Measurements from ENCODE around the gene RBM12. TPM values are rescaled to one million over a fixed set of nuclear protein-coding genes. Genes with fewer than 3 reads are reported as not detected.
"Not testable (repeated sequence)": the region's sequence is repeated elsewhere in the genome, so short reads cannot be mapped to it uniquely, and the experiment has no call there.

Gene RBM12
- total RNA-seq, 1 donor from 2014 or later, result 88.4 TPM

DNA sequence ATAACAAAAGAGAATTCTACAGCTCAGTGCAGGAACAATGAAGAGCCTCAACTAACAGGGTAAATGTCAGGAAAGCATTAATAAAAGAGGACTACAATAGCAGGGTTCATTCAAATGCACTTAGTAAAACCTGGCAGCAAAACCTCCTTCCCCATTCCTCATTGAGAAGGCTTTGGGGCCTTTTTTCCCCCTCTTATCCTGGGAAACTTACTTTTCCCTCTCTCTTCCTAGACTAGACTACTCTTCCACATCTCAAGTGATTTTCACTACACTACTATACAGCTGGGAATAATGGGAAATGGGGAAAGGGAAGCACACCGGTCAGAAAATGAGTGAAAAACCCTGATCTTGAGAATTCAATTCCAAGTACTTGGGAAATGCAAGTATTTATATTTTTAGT, 44.6 kb upstream of the RBM12 start:
- Histone ChIP-seq H3K4me2 (ENCODE audit: low read length) (no peak overlapping the region), H2AFZ (ENCODE audit: low read depth, low read length) (no peak overlapping the region), H3K4me1 (ENCODE audit: insufficient read depth, low read length) (no peaks in the 10 kb centered on the region), H3K4me3 (ENCODE audit: insufficient read depth, low read depth, low read length) (no peak overlapping the region), H4K20me1 (ENCODE audit: insufficient read depth, low read length) (peaks cover 91% of the 10 kb centered on the region), H3K27me3 (ENCODE audit: insufficient read depth, low read length) (no peaks in the 10 kb centered on the region), H3K36me3 (ENCODE audit: insufficient read depth, low read length) (peaks cover 88% of the 10 kb centered on the region), H3K9me3 (ENCODE audit: insufficient read depth, low read depth, low read length) (no peaks in the 10 kb centered on the region), H3K9ac (ENCODE audit: low read length) (no peak overlapping the region), H3K27ac (ENCODE audit: low read depth, low read length) (no peak overlapping the region), H3K79me2 (ENCODE audit: insufficient read depth, low read length) (peaks cover 92% of the 10 kb centered on the region)
- Mint-ChIP-seq H3K27me3 (ENCODE audit: low read depth, unreplicated experiment) (no peaks in the 10 kb centered on the region), H3K4me1 (ENCODE audit: low read depth, unreplicated experiment) (peaks cover 27% of the 10 kb centered on the region), H3K9me3 (ENCODE audit: unreplicated experiment) (no peaks in the 10 kb centered on the region), H3K36me3 (ENCODE audit: low read depth, unreplicated experiment) (peaks cover 14% of the 10 kb centered on the region), H3K4me3 (ENCODE audit: unreplicated experiment) (no peak overlapping the region), H3K27ac (ENCODE audit: unreplicated experiment) (peak overlapping the region; percentile 38)
- DNase-seq (ENCODE audit: low read depth) (no peak), FAIRE-seq (no peak)
- no peak for TF ChIP-seq EZH2 (IDR thresholded peaks at IDR 0.05; ENCODE audit: insufficient read depth, low read length)
- TF ChIP-seq, protein P1, sequence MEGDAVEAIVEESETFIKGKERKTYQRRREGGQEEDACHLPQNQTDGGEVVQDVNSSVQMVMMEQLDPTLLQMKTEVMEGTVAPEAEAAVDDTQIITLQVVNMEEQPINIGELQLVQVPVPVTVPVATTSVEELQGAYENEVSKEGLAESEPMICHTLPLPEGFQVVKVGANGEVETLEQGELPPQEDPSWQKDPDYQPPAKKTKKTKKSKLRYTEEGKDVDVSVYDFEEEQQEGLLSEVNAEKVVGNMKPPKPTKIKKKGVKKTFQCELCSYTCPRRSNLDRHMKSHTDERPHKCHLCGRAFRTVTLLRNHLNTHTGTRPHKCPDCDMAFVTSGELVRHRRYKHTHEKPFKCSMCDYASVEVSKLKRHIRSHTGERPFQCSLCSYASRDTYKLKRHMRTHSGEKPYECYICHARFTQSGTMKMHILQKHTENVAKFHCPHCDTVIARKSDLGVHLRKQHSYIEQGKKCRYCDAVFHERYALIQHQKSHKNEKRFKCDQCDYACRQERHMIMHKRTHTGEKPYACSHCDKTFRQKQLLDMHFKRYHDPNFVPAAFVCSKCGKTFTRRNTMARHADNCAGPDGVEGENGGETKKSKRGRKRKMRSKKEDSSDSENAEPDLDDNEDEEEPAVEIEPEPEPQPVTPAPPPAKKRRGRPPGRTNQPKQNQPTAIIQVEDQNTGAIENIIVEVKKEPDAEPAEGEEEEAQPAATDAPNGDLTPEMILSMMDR (IDR thresholded peaks at IDR 0.05; ENCODE audit: insufficient read depth, low read depth, low read length), result no peak

DNA sequence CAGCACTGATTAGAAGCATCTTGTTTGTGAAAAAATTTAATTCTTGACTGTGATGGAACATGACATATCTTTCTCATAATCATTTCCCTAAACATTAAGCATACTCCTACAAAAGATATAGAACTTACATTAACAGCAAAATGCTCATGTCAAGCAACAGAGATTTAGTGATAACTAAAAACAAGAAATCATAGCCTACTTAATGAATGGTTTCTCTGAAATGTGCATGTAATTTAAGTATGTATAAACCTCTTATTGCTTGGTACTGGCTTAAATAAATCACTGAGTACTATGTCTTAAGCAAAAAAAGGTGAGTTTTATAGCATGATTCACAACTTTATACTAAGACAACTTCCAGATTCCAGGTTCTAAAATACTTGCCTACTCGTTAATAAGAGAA, 43.8 kb upstream of the RBM12 start:
- no peaks in the 10 kb centered on the region for H3K27me3 ChIP-seq (ENCODE audit: insufficient read depth, low read length)
- TF ChIP-seq, protein P1 (IDR thresholded peaks at IDR 0.05; ENCODE audit: insufficient read depth, low read depth, low read length), result no peak
- no peak for TF ChIP-seq EZH2 (IDR thresholded peaks at IDR 0.05; ENCODE audit: insufficient read depth, low read length)
- H3K4me2 ChIP-seq (ENCODE audit: low read length), result no peak overlapping the region
- Mint-ChIP-seq H3K36me3 (ENCODE audit: low read depth, unreplicated experiment) (peaks cover 11% of the 10 kb centered on the region), H3K27ac (ENCODE audit: unreplicated experiment) (no peak overlapping the region), H3K4me3 (ENCODE audit: unreplicated experiment) (no peak overlapping the region), H3K9me3 (ENCODE audit: unreplicated experiment) (no peaks in the 10 kb centered on the region), H3K4me1 (ENCODE audit: low read depth, unreplicated experiment) (peaks cover 27% of the 10 kb centered on the region), H3K27me3 (ENCODE audit: low read depth, unreplicated experiment) (no peaks in the 10 kb centered on the region)
- peaks cover 92% of the 10 kb centered on the region for H4K20me1 ChIP-seq (ENCODE audit: insufficient read depth, low read length)
- peaks cover 88% of the 10 kb centered on the region for H3K36me3 ChIP-seq (ENCODE audit: insufficient read depth, low read length)
- H3K9ac ChIP-seq (ENCODE audit: low read length), result no peak overlapping the region
- H3K27ac ChIP-seq (ENCODE audit: low read depth, low read length), result no peak overlapping the region
- no peak overlapping the region for H2AFZ ChIP-seq (ENCODE audit: low read depth, low read length)
- H3K4me1 ChIP-seq (ENCODE audit: insufficient read depth, low read length), result no peaks in the 10 kb centered on the region
- FAIRE-seq (no peak), DNase-seq (ENCODE audit: low read depth) (no peak)
- H3K4me3 ChIP-seq (ENCODE audit: insufficient read depth, low read depth, low read length), result no peak overlapping the region
- H3K9me3 ChIP-seq (ENCODE audit: insufficient read depth, low read depth, low read length), result no peaks in the 10 kb centered on the region
- H3K79me2 ChIP-seq (ENCODE audit: insufficient read depth, low read length), result peaks cover 90% of the 10 kb centered on the region

DNA sequence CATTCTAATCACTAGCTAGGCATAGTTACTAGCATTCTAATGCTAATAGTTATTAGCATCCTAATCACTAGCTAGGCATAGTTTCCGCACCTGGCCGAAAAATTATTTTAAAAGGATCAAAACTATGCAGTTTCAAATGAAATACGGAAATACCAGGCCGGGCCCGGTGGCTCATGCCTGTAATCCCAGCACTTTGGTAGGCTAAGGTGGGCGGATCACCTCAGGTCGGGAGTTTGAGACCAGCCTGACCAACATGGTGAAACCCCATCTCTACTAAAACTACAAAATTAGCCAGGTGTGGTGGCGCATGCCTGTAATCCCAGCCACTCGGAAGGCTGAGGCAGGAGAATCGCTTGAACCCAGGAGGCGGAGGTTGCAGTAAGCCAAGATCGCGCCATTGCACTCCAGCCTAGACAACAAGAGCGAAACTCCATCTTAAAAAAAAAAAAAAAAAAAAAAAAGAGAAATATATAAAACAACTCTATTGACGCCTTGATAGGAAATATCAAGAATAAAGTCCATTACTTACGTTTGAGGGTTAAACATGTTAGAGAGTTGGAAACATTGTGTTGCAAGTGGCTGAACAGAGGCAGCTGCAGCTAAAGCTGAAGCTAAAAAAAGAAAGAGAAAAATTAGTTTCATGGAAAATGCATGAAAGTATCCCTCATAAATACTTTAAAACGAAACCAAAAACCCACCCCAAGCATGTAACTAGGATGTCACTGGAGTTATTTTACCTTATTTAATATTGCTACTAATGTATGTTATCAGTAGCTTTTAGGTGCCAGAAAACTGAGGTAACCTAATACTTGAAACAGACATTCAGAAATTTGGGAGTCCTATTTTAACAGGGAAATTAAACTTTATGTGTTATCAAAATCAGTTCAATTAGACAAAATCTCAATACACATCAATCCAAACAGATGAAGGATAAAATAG, 42.2 kb upstream of the RBM12 start:
- peak overlapping the region; percentile 26 for H3K27ac Mint-ChIP-seq (ENCODE audit: unreplicated experiment)
- DNase-seq (ENCODE audit: low read depth); H3K27me3 ChIP-seq (ENCODE audit: insufficient read depth, low read length); H3K9ac ChIP-seq (ENCODE audit: low read length); H3K4me3 Mint-ChIP-seq (ENCODE audit: unreplicated experiment); FAIRE-seq; H3K4me3 ChIP-seq (ENCODE audit: insufficient read depth, low read depth, low read length); H3K4me2 ChIP-seq (ENCODE audit: low read length); H3K9me3 ChIP-seq (ENCODE audit: insufficient read depth, low read depth, low read length); H3K27ac ChIP-seq (ENCODE audit: low read depth, low read length); H3K4me1 ChIP-seq (ENCODE audit: insufficient read depth, low read length); H2AFZ ChIP-seq (ENCODE audit: low read depth, low read length); H3K9me3 Mint-ChIP-seq (ENCODE audit: unreplicated experiment); H3K27me3 Mint-ChIP-seq (ENCODE audit: low read depth, unreplicated experiment): not testable (repeated sequence)
- H3K4me1 Mint-ChIP-seq (ENCODE audit: low read depth, unreplicated experiment), result peaks cover 24% of the 10 kb centered on the region
- peaks cover 12% of the 10 kb centered on the region for H3K36me3 Mint-ChIP-seq (ENCODE audit: low read depth, unreplicated experiment)
- H3K36me3 ChIP-seq (ENCODE audit: insufficient read depth, low read length), result peaks cover 91% of the 10 kb centered on the region
- peaks cover 93% of the 10 kb centered on the region for H4K20me1 ChIP-seq (ENCODE audit: insufficient read depth, low read length)
- peaks cover 85% of the 10 kb centered on the region for H3K79me2 ChIP-seq (ENCODE audit: insufficient read depth, low read length)

DNA sequence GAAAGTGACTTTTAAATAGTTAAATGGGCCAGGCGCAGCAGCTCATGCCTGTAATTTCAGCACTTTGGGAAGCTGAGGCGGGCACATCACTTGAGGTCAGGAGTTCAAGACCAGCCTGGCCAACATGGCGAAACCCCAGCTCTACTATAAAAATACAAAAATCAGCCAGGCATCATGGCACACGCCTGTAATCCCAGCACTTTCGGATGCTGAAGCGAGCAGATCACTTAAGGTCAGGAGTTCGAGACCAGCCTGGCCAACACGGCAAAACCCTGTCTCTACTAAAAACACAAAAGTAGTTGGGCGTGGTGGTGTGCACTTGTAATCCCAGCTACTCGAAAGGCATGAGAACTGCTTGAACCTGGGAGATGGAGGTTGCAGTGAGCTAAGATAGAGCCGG, 41.2 kb upstream of the RBM12 start:
- not testable (repeated sequence) for H3K4me2 ChIP-seq (ENCODE audit: low read length); H3K27me3 Mint-ChIP-seq (ENCODE audit: low read depth, unreplicated experiment); H3K9me3 Mint-ChIP-seq (ENCODE audit: unreplicated experiment); H3K9me3 ChIP-seq (ENCODE audit: insufficient read depth, low read depth, low read length); H3K4me3 ChIP-seq (ENCODE audit: insufficient read depth, low read depth, low read length); FAIRE-seq; DNase-seq (ENCODE audit: low read depth); H3K4me3 Mint-ChIP-seq (ENCODE audit: unreplicated experiment); H3K9ac ChIP-seq (ENCODE audit: low read length); H3K4me1 ChIP-seq (ENCODE audit: insufficient read depth, low read length); H2AFZ ChIP-seq (ENCODE audit: low read depth, low read length); H3K27me3 ChIP-seq (ENCODE audit: insufficient read depth, low read length); H3K27ac Mint-ChIP-seq (ENCODE audit: unreplicated experiment); H3K27ac ChIP-seq (ENCODE audit: low read depth, low read length)
- Mint-ChIP-seq H3K36me3 (ENCODE audit: low read depth, unreplicated experiment) (peaks cover 12% of the 10 kb centered on the region), H3K4me1 (ENCODE audit: low read depth, unreplicated experiment) (peaks cover 15% of the 10 kb centered on the region)
- Histone ChIP-seq H3K79me2 (ENCODE audit: insufficient read depth, low read length) (peaks cover 84% of the 10 kb centered on the region), H3K36me3 (ENCODE audit: insufficient read depth, low read length) (peaks cover 83% of the 10 kb centered on the region), H4K20me1 (ENCODE audit: insufficient read depth, low read length) (peaks cover 89% of the 10 kb centered on the region)

Data from astrocyte (in vitro differentiated cells and primary cell).